SKM-1 (cell line): ENCODE results near the gene NOL8.

Source experiments
- DNase-seq: peaks from one replicate; lab custom pipeline; 2025; ENCODE audit not compliant: unreplicated experiment; lab: John Stamatoyannopoulos, UW

The NOL8 gene

DNA sequence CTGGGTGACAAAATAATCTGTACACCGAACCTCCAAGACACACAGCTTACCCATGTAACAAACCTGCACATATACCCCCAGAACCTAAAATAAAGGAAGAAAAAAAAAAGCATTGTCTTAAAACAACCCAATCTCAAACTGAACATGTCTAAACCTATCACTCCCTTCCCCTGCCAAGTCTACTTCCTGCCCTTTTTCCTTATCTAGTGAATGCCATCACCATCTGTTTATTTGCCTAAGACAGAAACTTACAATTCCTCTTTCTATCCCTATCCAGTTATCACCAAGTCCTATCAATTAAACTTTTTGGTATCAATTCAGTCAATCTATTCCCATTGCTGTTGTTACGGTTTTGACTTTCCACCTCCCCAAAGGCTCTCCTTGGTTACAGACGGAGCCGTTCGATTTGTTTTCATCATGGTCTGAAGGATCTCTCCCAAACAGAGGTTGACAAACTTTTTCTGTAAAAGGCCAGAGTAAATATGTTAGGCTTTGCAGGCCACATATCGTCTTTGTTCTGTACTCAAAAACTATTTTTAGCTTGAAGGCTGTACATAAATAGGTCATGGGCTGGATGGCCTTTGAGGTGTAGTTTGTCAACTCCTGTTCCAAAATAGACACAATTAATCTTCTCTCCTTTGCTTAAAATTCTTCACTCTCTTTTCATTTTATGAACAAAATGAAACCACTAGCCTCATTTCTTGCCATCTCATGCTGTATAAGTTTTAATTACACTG, 12.1 kb downstream of the NOL8 start:
- no peak for DNase-seq

DNA sequence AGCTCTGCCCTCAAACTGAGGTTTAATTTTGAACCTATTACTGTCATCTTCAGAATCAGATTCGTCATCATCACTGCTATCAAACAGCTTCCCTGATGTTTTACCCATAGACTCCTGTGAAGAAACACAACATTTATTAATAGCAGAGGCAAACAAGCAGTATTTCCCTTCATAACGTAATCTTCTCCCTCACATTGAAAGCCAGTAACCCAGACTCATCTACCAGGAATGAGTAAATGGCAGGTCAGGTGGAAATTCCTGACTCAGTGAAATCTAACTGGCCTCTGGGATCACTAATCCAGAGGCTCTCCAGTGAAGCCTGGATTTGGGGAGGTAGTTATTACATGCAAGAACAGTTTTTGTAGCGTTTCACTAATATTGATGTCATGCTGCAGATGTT, 14.6 kb downstream of the NOL8 start:
- DNase-seq, result no peak

DNA sequence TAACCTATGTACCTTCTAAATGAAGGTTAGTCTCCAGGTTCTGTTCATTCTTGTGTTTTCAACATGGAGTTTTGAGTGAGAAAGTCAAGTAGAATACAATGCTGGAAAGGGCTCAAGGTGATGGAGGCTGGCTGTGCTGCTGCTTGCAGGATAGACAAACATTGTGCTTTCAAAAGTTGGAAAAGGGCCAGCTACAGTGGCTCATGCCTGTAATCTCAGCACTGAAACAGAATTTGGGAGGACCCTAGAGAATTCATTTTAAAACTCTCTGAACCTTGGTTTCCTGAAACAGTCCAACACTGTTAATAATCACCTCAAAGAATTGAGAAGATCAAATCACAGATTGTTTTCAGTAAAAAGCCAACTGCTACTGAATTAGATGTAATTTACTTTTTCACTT, 16.3 kb downstream of the NOL8 start:
- DNase-seq, result no peak

DNA sequence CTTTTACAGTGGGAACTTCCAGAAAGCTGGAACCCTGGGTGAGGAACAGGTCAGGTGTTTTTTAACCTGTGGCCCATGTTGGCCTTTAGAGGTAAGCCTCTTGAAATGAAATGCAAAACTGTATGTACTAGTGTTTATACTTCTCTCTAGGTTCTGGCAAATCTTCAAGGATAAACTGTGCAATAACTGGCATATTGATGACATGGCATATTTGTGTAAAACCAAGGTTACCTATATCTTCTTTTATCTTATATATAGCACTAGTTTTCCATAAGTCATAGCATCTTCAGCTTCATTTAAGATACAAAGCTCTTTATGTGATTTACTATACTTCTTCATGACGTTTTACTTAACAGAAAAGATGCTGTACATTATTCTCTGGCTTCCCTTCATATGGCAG, 24.2 kb downstream of the NOL8 start:
- no peak for DNase-seq

DNA sequence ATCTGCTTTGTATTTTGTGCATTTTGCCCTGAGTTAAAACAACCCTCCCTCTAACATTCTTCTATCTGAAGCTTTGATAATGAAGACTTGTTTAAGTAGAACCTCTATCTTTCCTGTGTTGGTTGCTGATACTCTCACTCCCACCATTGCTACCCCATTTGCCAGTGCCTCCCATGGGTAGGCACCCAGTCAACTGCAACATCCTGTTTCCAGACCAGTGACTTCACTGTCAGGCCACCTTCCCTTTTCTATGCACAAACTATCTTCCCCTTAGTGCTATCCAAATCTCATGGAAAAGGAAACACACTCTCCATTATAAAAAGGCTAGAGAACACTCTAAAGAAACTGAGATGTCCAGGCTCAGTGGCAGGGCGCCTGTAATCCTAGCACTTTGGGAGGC, 26.0 kb downstream of the NOL8 start:
- no peak for DNase-seq

DNA sequence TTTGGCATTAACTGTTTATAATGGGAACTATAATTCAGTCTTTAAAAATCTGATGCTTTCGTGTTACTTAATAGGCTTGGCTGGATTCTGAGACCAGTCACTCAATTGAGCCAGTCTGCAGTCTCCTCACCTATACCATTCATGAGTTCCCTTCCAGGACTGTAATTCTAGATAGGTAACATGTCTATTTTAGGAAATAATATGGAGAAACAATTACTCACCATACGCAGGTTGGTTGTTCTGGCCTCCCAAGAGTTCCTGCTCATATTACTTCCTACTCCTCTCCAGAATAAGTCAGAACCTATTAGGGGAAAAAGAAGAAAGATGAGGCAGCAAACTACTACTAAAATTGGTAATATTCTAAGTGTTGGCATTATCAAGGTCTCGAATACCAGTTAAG, 27.1 kb downstream of the NOL8 start:
- DNase-seq, result no peak

DNA sequence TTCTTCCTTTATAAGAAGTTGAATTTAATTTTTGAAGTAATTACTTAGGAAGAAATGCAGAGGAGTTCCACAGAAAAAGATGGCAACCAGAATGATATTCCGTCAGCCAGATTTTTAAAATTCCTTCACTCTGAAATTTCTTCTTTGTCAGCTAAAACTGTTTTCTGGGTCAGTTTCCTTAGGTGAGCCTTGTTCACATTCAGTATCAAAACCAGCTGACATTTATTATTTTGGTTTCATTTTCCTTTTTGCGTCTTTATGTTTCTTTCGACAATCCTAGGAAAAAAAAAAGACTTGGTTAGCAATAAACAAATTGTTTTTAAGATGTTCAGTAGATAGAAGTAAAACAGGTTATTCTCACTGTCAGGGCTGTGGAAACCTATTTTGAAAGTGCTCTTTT, 27.5 kb downstream of the NOL8 start:
- no peak for DNase-seq

DNA sequence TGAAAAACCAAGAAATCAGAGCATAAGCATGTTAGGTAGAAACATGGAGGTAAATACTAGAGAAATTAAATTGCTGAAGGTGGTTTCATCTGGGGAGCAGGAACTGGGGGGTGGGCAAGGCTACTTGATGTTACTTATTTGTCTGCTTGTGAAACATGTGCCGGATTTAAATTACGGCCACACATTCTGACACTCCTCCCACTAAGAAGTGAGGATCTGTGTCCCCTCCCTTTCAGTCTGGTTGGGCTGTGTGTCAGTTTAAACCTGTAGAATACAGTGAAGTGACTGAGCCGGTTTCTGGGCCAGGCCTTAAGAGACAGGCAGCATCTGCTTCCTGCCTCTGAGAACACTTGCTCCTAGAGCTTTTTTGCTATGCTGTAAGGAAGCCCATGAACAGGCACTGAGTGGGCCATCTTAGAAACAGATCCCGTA, 29.3 kb downstream of the NOL8 start:
- no peak for DNase-seq

DNA sequence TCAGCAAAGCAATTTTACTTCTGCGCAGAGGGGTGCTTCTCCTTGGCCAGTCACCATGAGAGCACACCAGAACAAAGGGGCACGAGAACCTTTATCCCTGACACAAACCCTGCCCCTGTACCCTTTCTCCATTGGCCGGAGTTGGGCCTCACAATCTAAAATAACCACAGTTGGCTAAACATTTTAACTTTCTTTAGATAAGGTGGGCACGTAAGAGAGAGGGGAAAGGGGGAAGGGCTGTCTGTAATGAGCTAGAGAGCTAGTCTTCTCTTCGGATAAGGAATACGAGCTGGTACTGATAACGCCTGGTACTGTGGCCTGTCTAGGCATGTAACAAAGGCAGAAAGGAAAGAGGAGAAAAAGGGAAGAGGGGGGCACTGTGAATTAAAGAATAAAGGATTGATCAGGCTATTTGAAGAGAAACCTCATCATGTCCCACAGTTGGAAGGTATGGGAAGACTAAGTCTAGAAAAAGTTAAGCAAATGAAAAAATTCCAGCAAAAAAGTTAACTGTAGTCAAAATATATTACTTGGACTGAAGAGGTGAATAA, 29.8 kb downstream of the NOL8 start:
- DNase-seq, result no peak

DNA sequence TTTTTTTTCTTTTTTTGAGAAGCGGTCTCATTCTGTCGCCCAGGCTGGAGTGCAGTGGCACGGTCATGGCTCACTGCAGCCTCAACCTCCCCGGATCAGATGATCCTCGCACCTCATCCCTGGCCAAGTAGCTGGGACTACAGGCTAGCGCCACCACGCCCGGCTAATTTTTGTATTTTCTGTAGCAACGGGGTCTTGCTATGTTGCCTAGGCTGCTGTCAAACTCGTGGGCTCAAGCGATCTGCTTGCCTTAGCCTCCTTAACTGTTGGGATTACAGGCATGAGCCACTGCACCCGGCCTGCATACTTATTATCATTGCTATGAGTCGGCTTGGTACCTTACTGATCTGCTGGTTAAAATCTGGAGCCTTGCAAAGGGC, 30.9 kb downstream of the NOL8 start:
- no peak for DNase-seq

DNA sequence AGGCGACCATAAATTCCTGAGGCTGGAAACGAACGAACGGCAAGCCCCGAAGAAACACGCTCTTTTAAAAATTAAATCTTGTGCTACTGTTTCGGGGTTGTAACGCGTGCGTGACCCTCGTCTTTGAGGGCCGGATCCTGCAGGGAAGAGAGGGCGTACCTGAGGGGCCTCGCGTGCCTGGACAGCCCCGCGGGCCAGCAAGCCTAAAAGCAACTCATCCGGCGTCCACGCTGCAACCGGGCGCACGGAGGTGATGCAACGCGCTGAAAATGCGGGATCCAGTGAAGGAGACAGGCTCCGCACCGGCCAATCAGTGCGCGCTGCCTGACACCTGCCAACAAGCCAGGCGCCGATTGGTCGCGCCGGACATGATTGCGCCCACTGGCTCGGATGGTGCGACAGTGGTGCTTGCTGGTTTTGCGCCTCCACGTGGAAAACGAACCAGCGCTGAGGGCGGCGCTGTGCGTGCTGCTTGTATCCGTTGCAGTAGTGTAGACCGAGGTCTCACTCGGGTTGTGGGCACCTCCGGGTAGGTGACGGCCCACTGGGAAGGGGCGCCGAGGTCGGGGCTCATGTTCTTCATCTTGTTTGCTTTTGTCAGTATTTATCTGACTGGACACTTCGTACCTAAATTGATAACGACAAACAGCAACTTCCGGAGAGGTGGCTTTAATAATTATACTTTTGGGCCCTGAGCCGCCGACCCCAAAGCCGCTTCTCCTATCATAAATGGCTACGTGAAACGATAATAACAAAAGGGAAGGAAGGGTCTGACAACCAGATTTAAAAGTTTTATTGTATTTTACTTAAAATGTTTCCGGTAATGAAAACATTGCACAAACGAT, 31.5 kb downstream of the NOL8 start, which contains the start of gene IARS1:
TSS of gene IARS1 (minus strand) at position 246 of the 845 bp plus-strand sequence. CDS start 4,278 bp downstream, outside the sequence.
- peak; percentile 38 for DNase-seq

DNA sequence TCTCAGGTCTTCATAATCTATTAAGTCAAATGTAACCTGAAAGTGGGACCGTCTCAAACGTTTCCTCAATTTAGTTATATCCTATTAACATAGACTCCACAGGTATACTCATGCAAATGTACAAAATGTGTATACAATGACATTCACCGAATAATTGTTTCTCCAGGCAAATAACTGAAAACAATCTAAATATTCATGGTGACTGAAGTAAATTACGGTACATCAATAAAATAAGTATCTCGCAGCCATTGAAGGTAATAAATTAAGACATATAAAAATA, 32.1 kb downstream of the NOL8 start:
- no peak for DNase-seq

DNA sequence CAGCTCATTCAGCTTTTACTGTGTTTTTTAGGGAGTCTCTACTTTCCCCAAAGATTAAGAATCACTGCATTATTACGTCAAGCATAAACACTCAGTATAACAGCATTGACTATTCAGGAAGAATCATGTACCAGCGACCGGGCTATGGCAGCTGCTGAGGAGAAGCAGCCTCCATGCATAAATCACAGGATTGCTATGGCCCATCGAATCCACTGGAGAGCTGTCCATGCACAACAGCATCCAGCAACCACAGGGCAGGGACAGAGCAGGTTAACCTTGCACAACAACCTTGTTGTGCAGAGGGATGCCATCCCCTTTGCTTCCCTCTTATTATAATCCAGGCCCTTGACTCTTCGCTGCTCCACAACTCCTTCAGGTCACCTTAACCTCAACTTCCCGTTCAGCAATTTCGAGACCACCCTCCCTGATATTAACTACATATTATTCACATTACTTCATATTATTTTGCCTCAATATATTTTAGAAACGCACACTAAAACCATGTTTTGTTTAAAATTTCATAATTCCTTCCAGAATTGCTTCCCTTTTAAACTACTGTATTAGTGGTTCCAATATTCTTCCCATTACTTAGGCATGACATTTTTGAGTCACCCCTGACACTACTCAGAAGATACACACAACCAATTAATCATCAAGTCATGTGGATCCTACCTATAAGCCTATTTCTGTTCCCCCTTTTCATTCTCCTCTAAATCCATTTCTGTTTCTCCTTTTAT, 32.6 kb downstream of the NOL8 start:
- no peak for DNase-seq

DNA sequence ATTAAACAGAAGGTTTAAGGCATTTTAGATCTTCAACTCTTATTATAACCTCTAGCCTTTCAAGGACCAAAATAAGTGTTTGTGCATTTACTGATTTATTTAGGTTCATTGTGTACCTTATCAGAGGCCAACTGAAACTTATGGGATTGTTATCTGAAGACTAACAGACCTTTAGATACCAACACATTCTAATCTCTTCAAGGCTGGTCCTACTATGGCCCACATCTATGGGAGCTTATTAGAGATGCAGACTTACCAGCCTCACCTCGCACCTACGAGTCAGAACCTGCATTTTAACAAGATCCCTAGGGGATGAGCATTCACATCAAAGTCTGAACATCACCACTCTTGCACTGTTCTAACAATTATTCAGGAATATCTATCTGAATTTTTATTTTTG, 33.6 kb downstream of the NOL8 start:
- DNase-seq, result no peak

DNA sequence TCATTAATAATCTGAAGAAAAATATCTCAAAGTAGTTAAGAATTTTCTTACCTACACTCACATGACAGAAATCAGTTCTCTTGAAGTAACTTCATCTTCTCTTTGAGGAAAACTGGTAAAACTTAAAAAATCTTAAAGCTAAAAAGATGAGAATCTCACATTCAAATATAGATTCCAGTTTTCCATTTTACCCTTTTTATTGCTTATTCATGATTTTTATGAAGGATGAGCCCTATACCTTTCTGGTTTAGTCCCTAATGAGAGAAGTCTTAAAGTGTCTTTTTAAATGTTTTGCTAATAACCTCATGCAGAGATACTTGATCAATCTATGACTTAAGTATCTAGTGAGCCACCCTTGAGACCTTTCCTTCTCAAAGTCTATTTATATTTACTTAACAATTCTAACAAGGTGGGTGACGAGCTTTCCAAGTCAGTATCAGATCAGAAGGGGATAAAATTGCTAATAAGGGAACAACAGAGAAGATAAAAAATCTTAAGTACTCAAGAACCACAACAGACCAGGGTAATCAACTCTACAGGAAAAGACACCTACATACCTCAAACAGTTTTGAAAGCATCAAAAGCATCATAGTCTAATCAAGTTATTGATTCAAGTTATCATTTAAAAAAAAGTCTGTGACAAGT, 34.2 kb downstream of the NOL8 start:
- DNase-seq, result no peak

DNA sequence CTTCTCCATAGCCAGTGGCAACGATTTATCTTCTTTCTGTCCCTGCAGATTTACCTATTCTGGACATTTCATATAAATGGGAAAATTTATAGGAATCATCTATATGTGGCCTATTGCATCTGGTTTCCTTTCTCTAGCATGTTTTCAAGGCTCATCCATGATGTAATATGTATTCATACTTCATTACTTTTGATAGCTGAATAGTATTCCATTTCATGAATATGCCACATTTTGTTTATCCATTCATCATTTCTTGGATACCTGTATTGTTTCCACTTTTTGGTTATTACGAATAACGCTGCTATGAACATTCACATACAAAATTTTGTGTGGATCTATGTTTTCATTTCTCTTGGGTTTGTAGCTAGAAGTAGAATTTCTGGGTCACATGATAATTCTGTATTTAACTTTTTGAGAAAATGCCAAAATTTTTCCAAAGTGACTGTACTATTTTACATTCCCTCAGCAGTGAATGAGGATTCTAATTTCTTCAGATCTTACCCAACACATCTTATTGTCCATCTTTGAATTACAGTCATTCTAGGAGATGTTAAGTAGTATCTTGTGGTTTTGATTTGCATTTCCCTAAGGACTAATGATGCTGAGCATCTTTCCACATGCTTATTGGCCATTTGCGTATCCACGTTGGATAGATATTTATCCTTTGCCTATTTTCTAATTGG, 35.3 kb downstream of the NOL8 start:
- DNase-seq, result no peak

DNA sequence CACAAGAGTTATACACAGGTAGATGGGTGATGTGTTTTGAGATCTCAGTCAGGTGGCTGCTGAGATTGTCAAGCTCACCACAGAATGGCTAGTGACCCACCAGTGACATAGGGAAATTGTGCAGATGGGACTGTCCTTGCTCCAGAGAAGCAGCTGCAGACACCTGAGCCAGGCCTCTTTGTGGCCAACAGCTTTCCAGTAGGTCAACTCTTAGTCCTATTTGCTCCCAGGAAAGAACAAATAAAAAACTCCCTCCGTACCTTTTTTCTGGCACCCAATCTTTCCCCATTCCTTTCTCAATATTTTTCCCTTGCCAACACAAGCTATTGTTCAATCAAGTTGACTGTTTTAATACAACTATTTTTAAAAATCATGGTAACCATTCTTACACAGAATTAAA, 45.8 kb downstream of the NOL8 start:
- no peak for DNase-seq

DNA sequence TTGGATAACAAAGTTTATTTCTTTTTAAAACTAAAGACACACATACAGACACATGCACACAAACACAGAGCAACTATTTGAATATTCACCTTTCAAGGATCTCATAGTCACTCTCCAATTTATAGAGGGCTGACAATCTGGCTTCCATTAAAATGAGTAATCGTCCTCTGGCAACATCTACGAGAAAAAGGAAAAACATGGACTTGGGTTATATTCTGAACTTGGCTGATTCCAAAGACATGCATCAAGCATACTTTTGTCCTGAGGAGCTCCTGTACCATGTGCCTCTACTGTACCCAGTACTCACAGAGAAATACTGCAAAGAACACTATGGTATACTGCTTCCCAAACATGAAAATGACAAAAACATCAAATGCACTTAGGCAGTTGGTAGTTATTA, 47.0 kb downstream of the NOL8 start:
- DNase-seq, result no peak

DNA sequence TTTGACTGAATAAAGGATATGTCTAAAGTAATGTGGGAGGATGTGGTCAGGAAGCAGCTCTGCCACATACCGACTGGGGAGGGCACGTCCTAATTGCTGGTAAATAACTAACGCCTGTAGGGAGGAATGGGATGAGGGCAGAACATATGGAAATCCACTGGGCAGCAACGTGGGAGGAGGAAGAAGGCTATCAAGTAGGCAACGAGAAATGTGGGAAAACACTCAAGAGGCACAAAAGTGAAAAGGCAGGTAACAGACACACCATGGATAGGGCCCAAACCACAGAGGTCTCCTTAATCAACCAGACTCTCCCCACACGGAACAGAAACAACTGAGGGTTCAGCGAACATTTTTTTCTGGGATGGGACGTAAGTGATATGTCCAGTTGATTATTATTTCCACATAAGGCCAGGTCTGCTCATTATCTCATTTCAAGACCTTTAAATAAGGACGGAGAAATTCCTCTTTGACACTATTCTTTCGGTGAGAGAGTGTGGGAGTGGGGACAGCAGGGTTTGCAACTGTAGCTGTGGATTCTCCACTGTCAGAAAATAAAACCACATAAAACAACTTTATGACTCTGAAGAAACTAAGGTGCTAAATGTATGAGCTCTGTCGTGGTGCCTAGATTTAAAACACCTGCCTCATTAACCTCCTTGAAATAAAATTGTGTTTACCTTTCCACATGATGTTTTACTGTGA, 48.7 kb downstream of the NOL8 start:
- no peak for DNase-seq

DNA sequence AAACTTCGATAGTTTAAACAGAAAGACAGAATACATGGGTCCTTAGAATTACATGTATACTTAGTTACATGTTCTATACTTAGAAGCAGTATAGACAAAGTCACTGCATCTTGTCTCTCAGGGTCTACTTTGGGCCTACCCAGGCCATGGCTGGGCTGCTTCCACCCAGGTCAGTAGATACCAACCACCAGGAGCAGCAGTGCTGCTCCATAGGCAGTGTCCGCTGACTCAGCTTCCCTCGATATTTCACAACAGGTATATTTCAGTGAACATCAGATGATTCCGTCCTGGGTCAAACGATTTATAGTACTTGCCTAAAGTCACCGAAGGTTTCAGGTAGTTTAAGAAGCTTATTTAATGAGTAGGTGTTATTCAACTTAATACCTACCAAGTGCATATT, 49.6 kb downstream of the NOL8 start:
- DNase-seq, result no peak
